Tibial artery (tissue), 4 donors: ENCODE data around the gene NOS2.

Source experiments
- DNase-seq, 2 donors: peaks; one replicate each; pipeline ENCODE4 v3.0.0-alpha.2; 2019
- H3K27ac ChIP-seq, 2 donors: fragments of 200-600 bp; sonication (generic) in 1 of 2; 1 replicate in 1 of 2; 2 replicates in 1 of 2; pipeline ENCODE4 v1.5.1; 2018 to 2019; ENCODE audit warnings: mild to moderate bottlenecking in 1 of 2
- H3K27me3 ChIP-seq, 2 donors: fragments of 200-600 bp; sonication (generic) in 1 of 2; one replicate each; pipeline versions ENCODE4 v1.5.1 to v1.6.0; 2016 to 2019
- H3K36me3 ChIP-seq, 3 donors: fragments of 200-600 bp; sonication (generic) in 2 of 3; one replicate each; pipeline ENCODE4 v1.5.1; 2016 to 2019; ENCODE audit warnings: mild to moderate bottlenecking in 2 of 3
- H3K4me1 ChIP-seq, 4 donors: fragments of 200-600 bp; sonication (generic) in 2 of 4; 1 replicate in 3 of 4; 2 replicates in 1 of 4; pipeline ENCODE4 v1.5.1; 2016 to 2019
- H3K4me3 ChIP-seq, 2 donors: fragments of 200-600 bp; sonication (generic) in 1 of 2; 1 replicate in 1 of 2; 2 replicates in 1 of 2; pipeline ENCODE4 v1.5.1; 2018 to 2019; ENCODE audit warnings: mild to moderate bottlenecking in 2 of 2
- H3K9me3 ChIP-seq, 3 donors: fragments of 200-600 bp; sonication (generic) in 1 of 3; one replicate each; pipeline ENCODE4 v1.5.1; 2016 to 2019
- intact Hi-C: fragments of 100-400 bp; cut with DNase I; formaldehyde crosslinking; loops from one replicate; pipeline ENCODE4 v1.15.0; 2023; ENCODE audit warnings: low total_unique reads
- TF ChIP-seq, protein P1 (sequence below), 2 experiments: fragments of 200-600 bp in 1 of 2; fragments of 450-650 bp in 1 of 2; IDR thresholded peaks; one replicate each; pipeline ENCODE4 v1.5.1; 2017 to 2019; ENCODE audit warnings: antibody characterized with exemption in 2 of 2, mild to moderate bottlenecking in 1 of 2, moderate library complexity in 1 of 2

Gene NOS2

GRCh38 chr17:27778183-27778582 lies 22.1 kb downstream of the NOS2 start:
- Histone ChIP-seq H3K27me3 (no peaks in the 10 kb centered on the region), H3K9me3 (no peaks in the 10 kb centered on the region), H3K36me3 (no peaks in the 10 kb centered on the region), H3K4me3 (no peak overlapping the region), H3K27ac (no peak overlapping the region), H3K4me1 (no peaks in the 10 kb centered on the region)
- DNase-seq = no peak
- intact Hi-C loops = no loop called here
- TF ChIP-seq, protein P1, sequence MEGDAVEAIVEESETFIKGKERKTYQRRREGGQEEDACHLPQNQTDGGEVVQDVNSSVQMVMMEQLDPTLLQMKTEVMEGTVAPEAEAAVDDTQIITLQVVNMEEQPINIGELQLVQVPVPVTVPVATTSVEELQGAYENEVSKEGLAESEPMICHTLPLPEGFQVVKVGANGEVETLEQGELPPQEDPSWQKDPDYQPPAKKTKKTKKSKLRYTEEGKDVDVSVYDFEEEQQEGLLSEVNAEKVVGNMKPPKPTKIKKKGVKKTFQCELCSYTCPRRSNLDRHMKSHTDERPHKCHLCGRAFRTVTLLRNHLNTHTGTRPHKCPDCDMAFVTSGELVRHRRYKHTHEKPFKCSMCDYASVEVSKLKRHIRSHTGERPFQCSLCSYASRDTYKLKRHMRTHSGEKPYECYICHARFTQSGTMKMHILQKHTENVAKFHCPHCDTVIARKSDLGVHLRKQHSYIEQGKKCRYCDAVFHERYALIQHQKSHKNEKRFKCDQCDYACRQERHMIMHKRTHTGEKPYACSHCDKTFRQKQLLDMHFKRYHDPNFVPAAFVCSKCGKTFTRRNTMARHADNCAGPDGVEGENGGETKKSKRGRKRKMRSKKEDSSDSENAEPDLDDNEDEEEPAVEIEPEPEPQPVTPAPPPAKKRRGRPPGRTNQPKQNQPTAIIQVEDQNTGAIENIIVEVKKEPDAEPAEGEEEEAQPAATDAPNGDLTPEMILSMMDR (IDR thresholded peaks at IDR 0.05) = no peak

- H3K4me3 ChIP-seq = no peak overlapping the region
- H3K36me3 ChIP-seq = no peaks in the 10 kb centered on the region
- intact Hi-C loops = no loop called here
- H3K27ac ChIP-seq = no peak overlapping the region
- TF ChIP-seq, protein P1 (IDR thresholded peaks at IDR 0.05) = no peak
- H3K9me3 ChIP-seq = no peaks in the 10 kb centered on the region
- no peaks in the 10 kb centered on the region for H3K4me1 ChIP-seq
- no peaks in the 10 kb centered on the region for H3K27me3 ChIP-seq
- DNase-seq = no peak
These were observed 23.3 kb downstream of the NOS2 start for GRCh38 chr17:27776882-27777624.

DNA sequence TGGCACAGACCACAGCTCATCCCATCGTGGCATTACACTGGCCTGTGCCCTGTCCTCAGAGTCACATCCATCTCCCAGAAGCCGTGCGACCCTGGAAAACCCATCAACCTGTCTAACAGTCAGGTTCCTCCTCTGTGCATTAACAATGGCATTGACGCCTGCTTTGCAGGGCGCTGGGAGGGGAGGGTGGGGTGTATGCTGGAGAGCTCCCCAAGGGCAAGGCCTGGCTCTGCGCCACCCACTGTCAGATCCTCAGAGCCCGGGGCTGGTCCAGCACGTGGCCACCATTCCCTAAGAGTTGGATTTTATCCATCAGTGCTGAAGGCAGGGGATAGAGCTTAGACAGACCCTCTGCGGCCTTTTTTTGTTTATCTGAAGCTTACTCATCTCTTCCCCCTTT lies 28.7 kb downstream of the NOS2 start:
- Histone ChIP-seq H3K4me3 (no peak overlapping the region), H3K27ac (no peak overlapping the region), H3K36me3 (peaks cover 0 to 11% (median 0%) of the 10 kb centered on the region in 3 donors), H3K9me3 (no peaks in the 10 kb centered on the region), H3K4me1 (no peaks in the 10 kb centered on the region), H3K27me3 (no peaks in the 10 kb centered on the region)
- no peak for DNase-seq
- TF ChIP-seq, protein P1 (IDR thresholded peaks at IDR 0.05) = no peak
- intact Hi-C loops = no loop called here

- TF ChIP-seq, protein P1 (IDR thresholded peaks at IDR 0.05) = no peak
- no peak for DNase-seq
- Histone ChIP-seq H3K9me3 (no peaks in the 10 kb centered on the region), H3K27me3 (no peaks in the 10 kb centered on the region), H3K27ac (no peak overlapping the region), H3K4me1 (no peaks in the 10 kb centered on the region), H3K4me3 (no peak overlapping the region), H3K36me3 (peaks cover 0 to 11% (median 0%) of the 10 kb centered on the region in 3 donors)
- intact Hi-C loops = no loop called here
These were observed 29.5 kb downstream of the NOS2 start for GRCh38 chr17:27770877-27771276.

DNA sequence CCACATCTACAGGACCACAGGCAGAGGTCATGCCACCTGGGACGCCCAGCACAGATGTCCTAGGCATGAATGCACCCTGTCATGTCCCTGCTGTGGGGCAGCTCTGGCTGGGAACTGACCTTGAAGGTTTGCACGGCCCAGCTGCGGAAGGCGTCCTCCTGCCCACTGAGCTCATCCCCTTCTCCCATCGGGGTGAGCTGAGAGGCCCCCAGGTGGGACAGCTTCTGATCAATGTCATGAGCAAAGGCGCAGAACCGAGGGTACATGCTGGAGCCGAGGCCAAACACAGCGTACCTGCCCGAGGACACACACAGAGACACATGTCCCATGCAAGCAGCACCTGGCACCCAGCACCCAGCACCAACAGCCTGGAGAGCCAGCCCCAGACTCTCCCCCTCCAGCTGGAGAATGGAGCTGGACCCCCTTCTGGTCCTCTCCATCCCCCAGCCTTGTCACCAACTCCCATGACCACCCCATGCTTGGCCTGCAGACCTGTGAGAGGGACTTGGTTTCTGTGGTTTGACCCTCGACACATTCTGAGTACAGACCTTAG lies 31.4 kb downstream of the NOS2 start:
- no peaks in the 10 kb centered on the region for H3K27me3 ChIP-seq
- no peaks in the 10 kb centered on the region for H3K9me3 ChIP-seq
- H3K4me1 ChIP-seq = no peaks in the 10 kb centered on the region
- intact Hi-C loops = no loop called here
- TF ChIP-seq, protein P1 (IDR thresholded peaks at IDR 0.05) = no peak
- H3K27ac ChIP-seq = no peak overlapping the region
- H3K4me3 ChIP-seq = no peak overlapping the region
- peaks cover 0 to 11% (median 0%) of the 10 kb centered on the region in 3 donors for H3K36me3 ChIP-seq
- DNase-seq = peak in 1 of 2 donors; percentile 58
